Ramos (cell line): ENCODE measurements around the gene ITSN2.

Source experiments
- in situ Hi-C: fragments of 300-500 bp; cut with MboI; formaldehyde crosslinking; loops from one replicate; pipeline ENCODE4 v1.14.3; 2022; ENCODE audit warnings: low sequenced_read_pairs; ENCODE audit not compliant: unreplicated experiment

The ITSN2 gene

GRCh38 chr2:24153478-24153877, 206.9 kb downstream of the ITSN2 start:
- in situ Hi-C loops: no loop called here
